ENCODE data around the gene STKLD1.
"Not testable (repeated sequence)": the region's sequence is repeated elsewhere in the genome, so short reads cannot be mapped to it uniquely, and the experiment has no call there.

STKLD1 gene

DNA sequence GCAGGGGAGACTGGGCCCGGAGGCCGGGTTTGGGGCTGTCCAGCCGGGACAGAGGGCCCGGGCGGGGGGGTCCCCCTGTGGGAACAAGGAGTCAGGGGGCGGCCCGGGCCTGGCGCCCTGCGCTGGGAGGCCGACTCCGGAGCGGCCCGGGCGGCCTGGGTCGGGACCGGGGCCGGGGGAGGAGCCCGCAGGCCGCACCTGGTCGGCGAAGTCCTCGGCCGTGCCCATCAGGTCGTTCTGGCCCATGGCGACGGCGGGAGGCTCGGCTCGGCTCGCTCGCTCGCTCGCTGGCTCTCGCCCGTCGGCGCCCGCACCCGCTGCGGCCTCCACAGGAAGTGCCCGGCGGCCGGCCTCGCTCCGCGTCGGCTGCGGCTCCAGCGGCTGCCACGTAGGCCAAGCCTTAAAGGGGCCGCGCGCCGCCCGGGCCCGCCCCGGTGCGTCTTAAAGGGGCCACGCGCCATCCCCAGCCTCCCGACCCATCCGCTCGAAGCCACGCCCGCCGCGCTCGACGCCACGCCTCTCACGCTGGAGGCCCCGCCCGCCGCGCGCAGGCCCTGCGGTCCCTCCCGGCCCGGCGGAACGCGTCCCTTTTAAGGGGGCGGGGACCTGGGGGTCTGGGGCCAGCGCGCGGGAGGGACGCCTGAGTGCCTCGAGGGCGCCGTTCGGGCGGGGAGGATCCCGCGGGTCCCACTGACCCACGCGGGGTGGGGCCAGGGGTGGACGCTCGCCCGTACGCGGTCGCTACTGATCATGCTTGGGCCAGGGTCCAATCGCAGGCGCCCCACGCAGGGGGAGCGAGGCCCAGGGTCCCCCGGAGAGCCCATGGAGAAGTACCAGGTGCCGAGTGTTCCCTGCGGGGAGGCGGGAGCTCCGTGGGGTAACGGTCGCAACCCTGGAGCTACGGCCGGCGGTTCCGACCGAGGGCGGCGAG is at the start of gene STKLD1, which contains the start of gene SURF4:
Gene STKLD1, plus strand, starts transcription at position 643 of the 931 bp plus-strand sequence. Its CDS starts 108 bp downstream, at position 751.
Gene SURF4, minus strand, starts transcription at position 337 of the 931 bp plus-strand sequence. Its CDS starts 91 bp downstream, at position 246.
- DNase-seq (ENCODE audit: low read depth in 2 of 2): peak; percentile 88 to 90

DNA sequence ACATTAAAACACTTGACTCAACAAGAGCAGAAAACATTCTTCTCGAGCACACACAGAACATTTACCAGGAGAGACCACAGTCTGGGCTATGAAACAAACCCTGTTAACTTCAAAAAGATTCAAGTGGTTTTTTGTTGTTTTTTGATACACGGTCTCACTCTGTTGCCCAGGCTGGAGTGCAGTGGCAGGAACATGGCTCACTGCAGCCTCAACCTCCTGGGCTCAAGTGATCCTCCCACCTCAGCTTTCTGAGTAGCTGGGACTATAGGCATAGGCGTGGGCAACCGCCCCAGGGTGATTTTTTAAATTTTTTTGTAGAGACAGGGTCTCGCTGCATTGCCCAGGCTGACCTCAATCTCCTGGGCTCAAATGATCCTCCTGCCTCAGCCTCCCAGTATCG is 49.1 kb upstream of the STKLD1 start:
- not testable (repeated sequence) for DNase-seq (ENCODE audit: low read depth in 2 of 2)

DNA sequence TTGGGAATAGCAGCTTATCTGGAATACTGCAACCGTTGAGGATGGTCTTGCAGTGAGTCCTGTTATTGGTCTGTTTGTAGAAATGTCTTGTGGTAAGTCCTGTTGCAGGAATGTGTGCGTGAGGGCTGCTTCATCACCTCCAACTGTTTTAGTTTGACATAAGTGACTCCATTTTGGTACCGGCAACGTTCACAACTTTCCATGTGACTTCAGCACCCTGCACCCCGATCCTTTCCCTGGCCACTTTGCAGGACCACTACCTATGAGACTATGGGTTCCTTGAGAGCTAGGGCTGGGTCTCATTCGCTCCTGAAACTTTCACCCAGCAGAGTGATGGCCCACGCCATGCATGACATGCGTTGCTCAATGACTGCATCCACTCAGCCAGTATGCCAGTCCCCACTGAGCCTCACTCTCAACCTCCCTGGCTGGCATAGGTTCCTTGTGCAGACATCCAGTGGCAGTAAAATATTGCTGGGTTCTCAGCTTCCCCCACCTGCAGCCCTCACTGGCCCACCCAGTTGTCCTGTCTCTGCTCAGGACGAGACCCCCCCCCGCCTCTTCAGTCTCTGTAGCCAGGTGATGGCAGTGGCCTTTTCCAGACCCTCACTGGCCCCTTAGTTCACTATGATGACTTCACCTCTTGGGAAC is 48.2 kb upstream of the STKLD1 start:
- DNase-seq (ENCODE audit: low read depth in 2 of 2): no peak

DNA sequence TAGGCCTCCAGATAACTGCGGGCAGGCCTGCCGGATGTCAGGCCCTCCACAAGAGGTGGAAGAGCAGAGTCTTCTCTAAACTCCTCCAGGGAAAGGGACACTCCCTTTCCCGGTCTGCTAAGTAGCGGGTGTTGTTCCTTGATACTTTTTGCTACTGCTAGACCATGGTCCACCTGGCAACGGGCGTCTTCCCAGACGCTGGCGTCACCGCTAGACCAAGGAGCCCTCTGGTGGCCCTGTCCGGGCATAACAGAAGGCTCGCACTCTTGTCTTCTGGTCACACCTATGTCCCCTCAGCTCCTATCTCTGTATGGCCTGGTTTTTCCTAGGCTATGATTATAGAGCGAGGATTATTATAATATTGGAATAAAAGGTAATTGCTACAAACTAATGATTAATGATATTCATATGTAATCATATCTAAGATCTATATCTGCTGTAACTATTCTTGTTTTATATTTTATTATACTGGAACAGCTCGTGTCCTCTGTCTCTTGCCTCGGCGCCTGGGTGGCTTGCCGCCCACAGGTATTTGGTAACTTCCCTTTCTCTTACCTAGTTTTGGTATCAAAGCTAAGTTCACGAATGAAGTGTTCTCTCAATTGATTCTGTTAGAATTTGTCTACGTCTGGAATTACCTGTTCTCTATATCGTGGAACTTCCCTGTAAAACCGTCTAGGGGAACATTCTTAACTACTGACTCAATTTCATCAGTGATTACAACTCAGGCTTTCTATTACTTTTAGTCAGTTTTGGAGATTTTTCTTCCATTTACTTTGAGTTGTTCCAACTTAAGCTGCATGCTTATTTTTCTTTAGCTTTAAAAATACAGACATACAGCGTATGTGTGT is 46.6 kb upstream of the STKLD1 start:
- DNase-seq (ENCODE audit: low read depth in 2 of 2): not testable (repeated sequence)

DNA sequence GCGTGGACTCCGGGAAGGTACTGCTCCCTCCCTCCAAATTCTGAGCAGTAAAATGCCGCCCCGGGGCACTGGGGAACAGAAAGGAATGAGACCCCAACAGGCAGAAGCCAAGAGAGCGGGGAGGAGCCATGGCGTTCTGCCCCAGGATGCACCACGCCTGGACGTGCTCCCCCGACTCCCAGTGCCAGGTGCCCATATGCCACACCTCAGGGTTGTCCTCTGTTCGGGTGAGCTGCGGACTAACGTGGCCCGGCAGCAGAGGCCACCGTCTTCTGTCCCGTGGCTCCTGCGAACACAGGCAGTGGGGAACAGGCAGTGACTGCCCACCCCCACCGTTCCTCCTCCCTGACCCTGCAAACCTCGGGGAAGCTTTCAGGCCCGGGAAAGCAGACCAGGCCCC is 44.9 kb upstream of the STKLD1 start:
- no peak for DNase-seq (ENCODE audit: low read depth in 2 of 2)

DNA sequence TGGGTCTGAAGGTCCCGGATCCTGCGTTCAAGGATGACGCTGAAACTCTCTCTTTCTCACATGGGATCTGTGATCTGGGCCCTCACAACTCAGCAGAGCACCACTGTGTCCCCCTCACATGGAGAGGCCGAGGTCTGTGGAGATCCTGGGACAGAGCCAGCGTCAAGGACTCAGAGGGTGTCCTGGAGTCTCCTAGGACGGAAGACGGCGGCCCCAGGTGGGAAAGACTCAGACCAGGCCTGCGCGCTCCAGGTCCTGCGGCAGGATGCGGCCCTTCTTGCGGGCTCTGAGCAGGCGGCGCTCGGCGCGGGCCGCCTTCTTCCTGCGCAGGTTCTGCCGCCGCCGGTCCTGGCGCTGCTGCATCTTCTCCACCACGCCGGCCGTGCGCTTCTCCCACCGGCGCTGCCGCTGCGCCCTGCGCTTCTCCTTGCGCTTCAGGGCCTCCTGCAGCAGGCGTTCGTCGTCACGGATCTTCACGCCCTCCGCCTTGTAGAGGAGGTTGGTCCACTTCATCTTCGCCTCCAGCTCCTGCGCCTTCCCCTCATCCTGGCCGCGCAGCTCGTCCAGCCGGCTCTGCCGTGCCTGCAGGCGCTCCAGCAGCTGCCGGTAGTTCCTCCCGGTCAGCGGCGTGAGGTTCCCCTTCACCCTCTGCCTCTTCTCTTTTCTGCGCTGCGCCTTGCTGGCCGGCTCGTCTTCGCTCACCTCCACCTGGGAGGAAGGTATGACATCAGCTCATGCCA is 44.4 kb upstream of the STKLD1 start:
- no peak for DNase-seq (ENCODE audit: low read depth in 2 of 2)

DNA sequence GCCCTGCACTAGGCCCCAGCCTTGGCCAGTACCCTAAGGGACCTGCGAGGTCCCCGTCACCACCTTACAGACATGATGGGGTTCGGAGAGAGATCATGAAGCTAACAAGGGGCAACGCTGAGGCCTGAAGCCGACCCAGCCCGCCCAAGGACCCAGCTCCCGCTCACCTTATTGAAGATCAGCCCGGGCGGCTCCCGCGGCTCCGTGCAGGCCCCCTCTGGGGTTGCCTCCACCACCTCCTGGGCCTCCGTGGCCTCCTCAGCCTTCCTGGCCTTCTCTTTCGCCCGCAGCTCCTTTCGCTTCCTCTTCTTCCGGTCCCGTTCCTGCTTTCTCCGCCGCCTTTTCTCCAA is 43.8 kb upstream of the STKLD1 start:
- DNase-seq (ENCODE audit: low read depth in 2 of 2): no peak

DNA sequence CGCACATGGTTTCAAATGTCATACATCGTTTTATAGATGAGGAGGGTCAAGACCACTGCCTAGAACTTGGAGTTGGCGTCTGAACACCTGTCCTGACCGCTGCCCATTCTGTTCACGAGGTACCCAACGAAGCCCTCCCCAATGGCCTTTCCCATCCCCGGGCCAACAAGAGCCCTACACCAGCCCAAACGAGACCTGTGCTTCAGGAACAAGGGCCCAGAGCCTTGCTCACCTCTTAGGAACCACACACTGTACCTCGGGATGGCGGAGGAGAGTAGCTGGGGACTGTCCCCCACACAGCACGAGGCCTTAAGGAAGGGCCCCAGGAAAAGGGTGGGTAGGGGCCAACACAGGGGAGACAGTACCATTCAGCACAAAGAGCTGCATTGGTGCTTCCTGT is 43.2 kb upstream of the STKLD1 start:
- no peak for DNase-seq (ENCODE audit: low read depth in 2 of 2)

DNA sequence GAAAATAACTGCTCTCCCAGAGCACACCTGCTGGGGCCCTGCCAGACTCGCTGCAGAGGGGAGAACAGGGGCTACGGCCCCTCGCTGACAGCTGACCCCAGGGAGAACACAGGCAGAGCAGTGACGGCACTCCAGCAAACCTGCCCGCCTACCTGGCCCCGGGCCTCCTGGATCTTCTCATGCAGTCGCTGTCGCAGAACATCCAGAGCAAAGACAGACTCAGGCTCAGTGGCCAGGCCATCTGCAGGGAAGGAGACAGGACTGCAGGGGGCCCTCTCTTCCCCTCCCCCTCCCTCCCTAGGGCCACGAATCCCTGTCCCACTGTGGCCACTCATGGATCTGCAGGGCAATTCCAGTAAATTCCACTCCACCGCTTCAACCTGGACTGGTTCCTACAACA is 42.6 kb upstream of the STKLD1 start:
- DNase-seq (ENCODE audit: low read depth in 2 of 2): no peak

DNA sequence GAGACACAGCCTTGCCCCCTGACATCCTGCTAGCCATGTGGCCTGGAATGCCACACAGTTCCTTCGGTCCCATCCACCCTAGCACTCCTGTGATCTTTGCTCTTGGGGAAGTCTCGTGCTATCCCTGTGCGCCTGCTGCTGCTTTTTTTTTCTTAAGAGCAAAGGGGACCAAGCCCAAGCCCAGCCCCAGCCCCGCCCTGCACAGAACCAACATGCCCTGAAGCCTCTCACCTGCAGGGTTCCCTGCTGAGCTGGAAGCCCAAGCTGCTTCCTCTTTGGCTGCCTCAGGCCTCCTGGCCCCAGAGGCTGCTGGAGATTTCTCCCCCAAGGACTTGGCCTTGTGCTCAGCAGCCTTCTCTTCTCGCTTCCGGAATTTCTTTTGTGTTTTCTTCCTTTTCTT is 42.0 kb upstream of the STKLD1 start:
- DNase-seq (ENCODE audit: low read depth in 2 of 2): no peak

DNA sequence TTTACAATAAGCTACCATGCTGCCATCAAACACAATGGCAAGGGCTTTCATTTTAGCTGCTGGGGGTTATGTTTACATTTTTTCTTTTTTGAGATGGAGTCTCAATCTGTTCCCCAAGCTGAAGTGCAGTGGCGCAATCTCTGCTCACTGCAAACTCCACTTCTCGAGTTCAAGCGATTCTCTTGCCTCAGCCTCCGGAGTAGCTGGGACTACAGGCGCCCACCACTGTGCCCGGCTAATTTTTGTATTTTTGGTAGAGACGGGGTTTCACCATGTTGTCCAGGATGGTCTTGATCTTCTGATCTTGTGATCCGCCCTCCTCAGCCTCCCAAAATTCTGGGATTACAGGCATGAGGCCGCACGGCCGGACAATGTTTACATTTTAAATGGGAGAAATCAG is 41.3 kb upstream of the STKLD1 start:
- DNase-seq (ENCODE audit: low read depth in 2 of 2): not testable (repeated sequence)

DNA sequence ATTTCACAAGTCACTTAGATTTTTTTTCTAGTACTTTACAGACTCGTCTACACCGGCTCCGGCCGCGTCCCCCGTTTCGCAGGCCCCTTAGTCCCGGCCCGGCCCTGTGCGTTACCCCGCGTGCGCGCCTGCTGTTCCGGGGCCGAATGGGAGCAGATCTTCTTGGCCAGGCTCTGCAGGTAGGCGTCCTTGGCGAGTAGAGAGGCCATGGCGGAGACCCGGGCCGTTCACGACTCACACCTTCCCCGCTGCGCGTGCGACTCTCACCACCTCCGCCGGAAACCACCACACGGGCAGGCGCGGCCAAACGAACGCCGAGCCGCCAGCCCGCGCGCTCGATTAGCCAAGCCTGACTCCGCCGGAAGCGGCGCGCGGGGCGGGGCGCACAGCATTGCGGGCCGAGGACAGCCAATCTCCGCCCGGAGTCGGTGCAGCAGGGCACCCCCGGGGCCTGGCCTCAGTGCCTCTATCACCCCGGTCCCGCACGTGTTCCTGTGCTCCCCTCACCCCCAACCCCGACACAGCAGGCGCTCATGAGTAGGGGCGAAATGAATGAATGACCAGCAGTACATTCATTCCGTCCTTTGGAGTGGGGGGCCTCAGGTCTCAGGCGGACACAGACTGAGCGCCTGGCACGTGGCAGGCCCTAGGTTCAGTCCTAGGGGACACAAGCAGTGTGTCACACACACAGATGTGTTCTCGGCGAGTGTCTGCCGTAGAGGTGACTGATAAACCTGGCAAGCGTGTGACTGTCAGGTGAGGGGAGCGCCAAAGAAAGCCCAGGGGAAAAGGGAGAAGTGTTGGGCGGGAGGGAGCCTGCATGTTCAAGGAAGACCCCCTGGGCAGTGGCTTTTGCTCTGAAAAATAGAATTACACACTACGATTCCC is 40.0 kb upstream of the STKLD1 start, which contains the start of gene SURF6:
Gene SURF6, minus strand, starts transcription at position 265 of the 888 bp plus-strand sequence. Its CDS starts 56 bp downstream, at position 209.
- peak; percentile 86 to 87 for DNase-seq (ENCODE audit: low read depth in 2 of 2)

DNA sequence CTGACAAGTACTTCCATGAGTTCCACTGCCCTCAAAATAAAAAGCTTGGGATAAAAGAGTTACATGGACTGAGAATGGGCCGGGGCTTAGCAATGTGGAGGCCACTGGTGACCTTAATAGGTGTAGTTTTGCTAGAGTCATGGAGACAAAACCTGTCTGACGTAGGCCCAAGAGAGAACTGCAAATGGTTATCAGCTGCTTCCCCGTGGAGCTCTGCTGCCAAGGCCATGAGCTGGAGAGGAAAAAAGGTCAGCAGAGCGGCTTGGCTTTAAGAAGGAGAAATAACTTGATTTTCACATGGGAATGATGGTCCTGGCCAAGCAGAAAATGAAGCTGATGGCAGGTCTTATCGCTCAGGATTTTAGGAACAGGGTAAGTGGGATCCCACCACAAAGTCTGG is 36.5 kb upstream of the STKLD1 start:
- no peak for DNase-seq (ENCODE audit: low read depth in 2 of 2)

DNA sequence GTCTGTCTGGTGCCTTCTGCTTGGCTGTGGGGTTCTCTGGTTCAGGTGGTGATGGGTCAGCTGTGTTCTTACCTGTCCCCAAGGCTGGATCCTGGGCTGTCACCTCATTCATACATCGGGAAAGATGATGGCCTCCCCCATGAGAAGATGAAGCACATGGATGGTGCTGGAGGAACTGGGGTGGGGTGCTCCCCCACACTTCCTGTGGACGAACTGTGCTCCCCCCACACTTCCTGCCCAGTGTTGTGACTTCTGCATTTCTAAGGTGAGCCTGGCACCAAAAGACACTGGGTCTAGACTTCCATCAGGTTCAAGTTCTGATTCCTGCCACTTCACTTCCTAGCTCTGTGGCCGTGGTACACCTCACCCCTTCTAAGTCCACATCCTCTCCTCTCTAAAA is 35.9 kb upstream of the STKLD1 start:
- DNase-seq (ENCODE audit: low read depth in 2 of 2): no peak

DNA sequence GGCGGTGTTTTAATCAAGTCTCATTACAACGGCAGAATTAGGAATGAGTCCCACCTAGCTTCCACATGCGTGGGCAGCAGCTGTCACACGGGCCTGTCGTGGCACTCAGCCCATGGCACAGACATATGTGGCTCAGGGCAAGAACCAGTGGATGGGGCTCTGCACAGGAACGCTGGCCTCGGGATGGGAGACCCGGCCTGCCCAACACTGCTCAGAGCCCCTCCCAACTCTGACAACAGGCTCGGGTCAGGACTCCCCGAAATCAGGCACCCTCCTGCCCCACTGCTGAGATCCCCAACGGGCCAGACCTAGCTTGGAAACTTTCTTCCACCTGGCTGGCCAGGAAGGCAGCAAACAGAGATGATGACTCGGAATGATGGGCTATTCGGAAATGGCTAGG is 35.2 kb upstream of the STKLD1 start:
- no peak for DNase-seq (ENCODE audit: low read depth in 2 of 2)

DNA sequence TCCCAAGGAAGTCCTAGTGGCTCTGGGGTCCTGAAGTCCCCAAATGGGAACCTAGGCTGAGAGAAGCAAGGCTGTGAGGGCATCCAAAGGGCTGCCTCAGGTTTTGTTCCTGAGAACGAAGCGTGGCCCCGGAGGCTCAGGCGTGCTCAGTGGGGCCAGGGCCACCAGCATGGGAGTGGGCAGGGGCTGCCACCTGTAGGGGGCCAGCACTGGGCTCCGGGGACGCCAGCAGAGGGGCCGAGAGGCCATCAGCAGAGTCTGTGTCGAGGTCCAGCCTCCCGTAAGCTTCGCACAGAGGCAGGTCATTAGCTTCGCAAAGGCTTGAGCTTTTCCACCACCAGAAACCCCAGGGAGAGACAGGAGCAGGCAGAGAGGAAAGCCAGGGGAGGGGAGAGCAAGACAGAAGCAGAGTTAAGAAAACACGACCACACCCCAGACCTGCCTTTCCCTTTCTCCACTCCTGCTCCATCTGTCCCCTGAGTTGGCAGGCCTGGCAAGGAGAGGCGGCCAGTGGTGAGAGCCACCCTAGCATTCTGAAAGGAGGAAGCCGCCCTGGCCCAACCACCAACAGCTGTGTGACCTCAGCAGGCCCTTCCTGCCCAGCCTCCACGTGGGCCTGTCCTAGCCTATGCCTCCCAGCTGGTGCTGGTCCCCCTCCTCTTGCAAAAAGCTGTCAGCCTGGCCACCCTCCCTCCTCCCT is 34.6 kb upstream of the STKLD1 start:
- no peak for DNase-seq (ENCODE audit: low read depth in 2 of 2)

DNA sequence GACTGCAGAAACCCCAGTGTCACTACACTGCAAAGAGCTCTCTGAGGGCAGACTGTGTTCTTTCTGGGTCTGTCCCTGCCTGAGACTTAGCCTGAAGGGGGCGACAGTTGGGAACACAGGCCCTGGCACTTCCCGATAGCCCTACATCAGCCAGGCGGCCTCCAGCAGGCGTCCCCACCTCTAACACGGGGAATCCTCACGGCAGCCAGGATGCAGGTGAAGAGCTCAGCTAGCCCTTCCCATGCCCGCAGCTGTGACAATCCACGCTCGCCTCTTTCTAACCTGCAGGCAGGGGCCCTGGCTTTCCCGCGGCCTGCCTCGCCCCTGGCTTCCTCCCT is 34.1 kb upstream of the STKLD1 start:
- DNase-seq (ENCODE audit: low read depth in 2 of 2): no peak

DNA sequence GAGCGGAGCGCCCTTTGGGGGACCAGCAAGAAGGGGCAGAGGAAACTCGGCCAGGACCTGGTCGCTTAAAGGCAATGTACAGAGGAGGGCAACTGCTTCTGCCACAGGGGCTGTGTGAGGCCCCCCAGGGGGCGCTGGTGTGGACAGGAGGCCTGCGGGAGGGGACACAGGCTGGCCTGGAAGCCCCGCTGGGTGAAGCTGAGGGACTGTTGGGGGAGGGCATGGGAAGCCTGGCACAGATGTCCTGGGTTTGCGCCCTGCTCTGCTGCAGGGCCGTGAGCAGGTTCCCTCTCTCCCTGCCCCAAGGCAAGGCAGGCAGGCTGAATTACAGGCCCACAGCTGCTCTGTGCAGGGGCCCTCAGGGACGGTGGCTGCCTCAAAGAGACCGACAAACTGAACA is 33.6 kb upstream of the STKLD1 start:
- DNase-seq (ENCODE audit: low read depth in 2 of 2): no peak

DNA sequence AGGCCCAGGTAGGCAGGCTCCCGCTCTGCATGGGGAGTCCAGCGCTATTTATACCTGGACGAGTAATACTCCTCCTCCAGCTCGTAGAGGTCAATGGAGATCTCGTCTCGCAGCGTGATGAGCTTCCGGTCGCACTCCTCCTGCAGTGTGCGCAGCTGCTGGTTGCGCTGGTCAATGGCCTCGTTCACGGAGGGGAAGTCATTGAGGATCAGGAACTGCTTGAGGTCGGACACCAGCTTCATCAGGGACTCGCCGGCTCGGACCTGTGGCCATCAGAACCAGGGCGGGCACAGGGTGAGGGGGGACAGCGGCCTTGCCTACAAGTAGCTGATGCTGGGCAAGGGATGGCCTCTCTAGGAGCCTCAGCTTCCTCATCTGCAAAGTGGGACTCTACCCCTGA is 32.1 kb upstream of the STKLD1 start:
- no peak for DNase-seq (ENCODE audit: low read depth in 2 of 2)

DNA sequence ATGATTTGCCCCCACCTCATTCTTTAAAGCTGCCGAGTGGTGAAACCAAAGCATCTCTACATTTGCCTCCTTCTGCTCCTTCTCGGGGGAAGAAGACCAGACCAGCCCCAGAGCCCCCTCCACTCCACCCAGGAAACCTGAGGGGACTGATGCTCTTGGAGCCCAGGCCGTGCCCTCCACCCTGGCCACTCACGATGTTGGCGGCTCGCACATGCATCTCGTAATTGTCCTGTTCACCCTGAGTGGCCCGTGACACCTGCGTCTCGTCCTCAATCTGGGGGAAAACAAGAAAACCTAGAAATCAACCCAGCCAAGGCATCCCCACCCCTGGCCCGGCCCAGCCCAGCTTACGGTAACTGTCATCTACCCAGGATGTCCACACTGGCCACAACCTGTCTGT is 31.2 kb upstream of the STKLD1 start:
- DNase-seq (ENCODE audit: low read depth in 2 of 2): no peak

All from activated CD8-positive, alpha-beta memory T cell treated with anti-CD3 and anti-CD28 coated beads for 4 hours (primary cell).